Gastrocnemius medialis (tissue), 4 donors: Measurements from ENCODE around the gene DCHS1.

ENCODE experiments used
- POLR2A ChIP-seq, 2 donors: fragments of 450-650 bp; IDR thresholded peaks; one replicate each; pipeline ENCODE4 v1.6.1; 2017; ENCODE audit warnings: antibody characterized with exemption in 2 of 2, mild to moderate bottlenecking in 2 of 2, moderate library complexity in 2 of 2
- TF ChIP-seq, protein P1 (sequence below), 5 experiments: fragments of 450-650 bp in 3 of 5; fragments of 200-600 bp in 2 of 5; sonication (generic) in 2 of 5; IDR thresholded peaks in 4 of 5; conservative IDR thresholded peaks in 1 of 5; 1 replicate in 4 of 5; 2 replicates in 1 of 5; pipeline ENCODE4 v1.5.1; 2016 to 2019; ENCODE audit warnings: antibody characterized with exemption in 5 of 5, mild to moderate bottlenecking in 3 of 5, moderate library complexity in 3 of 5

DNA sequence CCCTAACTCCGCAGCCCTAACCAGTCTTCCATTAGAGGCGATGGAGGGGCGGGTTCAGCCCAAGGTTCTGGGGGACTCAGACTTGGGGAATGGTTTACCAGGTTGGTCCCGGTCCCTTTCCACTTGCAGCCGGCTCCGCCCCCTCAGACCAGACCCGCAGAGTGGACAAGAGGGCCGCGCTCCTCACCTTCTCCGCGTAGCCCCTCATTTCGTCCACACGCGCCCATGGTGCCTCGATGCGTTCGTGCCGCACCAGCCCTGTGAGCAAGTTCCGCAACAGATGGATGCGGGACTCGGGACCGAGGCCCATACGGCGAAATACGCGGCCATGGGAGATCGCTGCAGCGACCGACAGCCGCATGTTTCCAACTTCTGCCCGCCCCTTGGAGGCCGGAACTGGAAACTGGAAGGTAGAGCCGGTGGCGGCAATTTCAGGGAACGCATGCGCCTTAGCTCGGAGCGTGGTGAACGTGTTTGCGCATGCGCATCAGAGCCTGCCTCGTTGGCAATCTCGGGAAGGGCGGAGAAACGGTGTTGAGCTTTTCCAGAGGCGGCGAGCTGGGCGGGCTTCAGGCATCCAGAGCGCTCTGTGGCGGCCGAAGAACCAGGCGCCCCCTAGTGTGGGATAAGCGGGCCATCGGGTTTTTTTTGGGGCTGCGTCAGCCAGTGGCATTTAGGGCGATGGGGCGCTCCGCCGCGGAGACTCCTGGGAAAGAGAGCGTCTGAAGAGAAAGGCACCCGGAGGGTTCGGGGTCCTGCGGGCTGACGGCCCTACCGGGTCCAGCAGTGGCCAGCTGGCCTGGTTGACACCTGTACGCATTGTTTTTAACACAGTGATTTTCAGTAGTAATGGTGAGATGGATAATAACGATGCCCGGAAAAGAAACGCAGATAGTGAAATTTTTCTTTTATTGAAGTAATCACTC lies 27.6 kb upstream of the DCHS1 start, which contains the start of gene MRPL17:
- TF ChIP-seq, protein P1, sequence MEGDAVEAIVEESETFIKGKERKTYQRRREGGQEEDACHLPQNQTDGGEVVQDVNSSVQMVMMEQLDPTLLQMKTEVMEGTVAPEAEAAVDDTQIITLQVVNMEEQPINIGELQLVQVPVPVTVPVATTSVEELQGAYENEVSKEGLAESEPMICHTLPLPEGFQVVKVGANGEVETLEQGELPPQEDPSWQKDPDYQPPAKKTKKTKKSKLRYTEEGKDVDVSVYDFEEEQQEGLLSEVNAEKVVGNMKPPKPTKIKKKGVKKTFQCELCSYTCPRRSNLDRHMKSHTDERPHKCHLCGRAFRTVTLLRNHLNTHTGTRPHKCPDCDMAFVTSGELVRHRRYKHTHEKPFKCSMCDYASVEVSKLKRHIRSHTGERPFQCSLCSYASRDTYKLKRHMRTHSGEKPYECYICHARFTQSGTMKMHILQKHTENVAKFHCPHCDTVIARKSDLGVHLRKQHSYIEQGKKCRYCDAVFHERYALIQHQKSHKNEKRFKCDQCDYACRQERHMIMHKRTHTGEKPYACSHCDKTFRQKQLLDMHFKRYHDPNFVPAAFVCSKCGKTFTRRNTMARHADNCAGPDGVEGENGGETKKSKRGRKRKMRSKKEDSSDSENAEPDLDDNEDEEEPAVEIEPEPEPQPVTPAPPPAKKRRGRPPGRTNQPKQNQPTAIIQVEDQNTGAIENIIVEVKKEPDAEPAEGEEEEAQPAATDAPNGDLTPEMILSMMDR (IDR thresholded peaks at IDR 0.05 in 4 of 5, conservative IDR thresholded peaks at IDR 0.05 in 1 of 5), result peak; percentile 77 to 94 (median 92)
- TF ChIP-seq POLR2A (IDR thresholded peaks at IDR 0.05), result peak; percentile 75 to 78
